Esophagus muscularis mucosa (tissue), 4 donors: Measurements from ENCODE around the gene ZBTB44.

Experiments used
- CTCF ChIP-seq, 3 experiments: fragments of 200-600 bp in 2 of 3; fragments of 450-650 bp in 1 of 3; sonication (generic) in 2 of 3; IDR thresholded peaks; one replicate each; pipeline ENCODE4 v1.5.1; 2017 to 2019; ENCODE audit warnings: antibody characterized with exemption in 3 of 3, mild to moderate bottlenecking in 2 of 3, moderate library complexity in 1 of 3
- EP300 ChIP-seq: sonication (generic); formaldehyde crosslinking; IDR thresholded peaks from one replicate; pipeline ENCODE4 v1.6.1; 2017; ENCODE audit warnings: antibody characterized with exemption
- POLR2A ChIP-seq: fragments of 450-650 bp; IDR thresholded peaks from one replicate; pipeline ENCODE4 v1.6.1; 2017; ENCODE audit warnings: antibody characterized with exemption, moderate library complexity, mild to moderate bottlenecking, low read depth
- POLR2AphosphoS5 ChIP-seq, 2 donors: sonication (generic); formaldehyde crosslinking; IDR thresholded peaks; one replicate each; pipeline ENCODE4 v1.6.1; 2017; ENCODE audit warnings: antibody characterized with exemption in 2 of 2

DNA sequence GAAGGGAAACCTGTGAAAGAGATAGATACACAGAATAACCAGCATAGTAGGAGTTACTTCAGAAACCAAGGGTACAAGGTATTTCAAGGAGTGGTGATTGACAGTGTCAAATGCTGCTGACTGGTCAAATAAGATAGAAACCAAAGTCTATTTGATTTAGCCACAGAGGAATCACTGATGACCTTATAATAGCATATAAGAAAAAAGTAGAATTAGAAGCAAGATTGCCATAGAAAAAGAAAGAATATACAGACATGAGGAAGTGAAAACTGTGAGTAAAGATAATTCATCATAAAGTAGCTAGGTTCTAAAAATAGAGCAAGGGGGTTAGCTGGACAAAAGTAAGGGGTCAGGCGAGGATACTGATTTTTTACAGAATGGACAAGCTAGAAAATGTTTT lies 14.2 kb downstream of the ZBTB44 start:
- TF ChIP-seq CTCF (IDR thresholded peaks at IDR 0.05) (no peak), POLR2A (no peak), EP300 (no peak), POLR2AphosphoS5 (IDR thresholded peaks at IDR 0.05) (no peak)
